Gastroesophageal sphincter (tissue), 4 donors: Measurements from ENCODE around the gene ZNF865. TPM values are rescaled to one million over a fixed set of nuclear protein-coding genes. Genes with fewer than 3 reads are reported as not detected.
A peak's percentile ranks its signal among the peaks of the same experiment; 100 is the strongest.

Experiments used
- ATAC-seq: fragments of 150-250 bp; one replicate; pipeline ENCODE4 v1.9.1; 2016; ENCODE audit warnings: mild to moderate bottlenecking, moderate library complexity
- H3K27ac ChIP-seq, 4 donors: fragments of 200-600 bp; sonication (generic) in 3 of 4; 1 replicate in 3 of 4; 2 replicates in 1 of 4; pipeline ENCODE4 v1.5.1; 2016 to 2019
- H3K27me3 ChIP-seq: fragments of 200-600 bp; sonication (generic); one replicate; pipeline ENCODE4 v1.5.1; 2019
- H3K36me3 ChIP-seq, 2 donors: fragments of 200-600 bp; sonication (generic); one replicate each; pipeline ENCODE4 v1.5.1; 2019; ENCODE audit warnings: control low read depth in 1 of 2
- H3K4me1 ChIP-seq, 3 donors: fragments of 200-600 bp; sonication (generic); 1 replicate in 2 of 3; 2 replicates in 1 of 3; pipeline ENCODE4 v1.5.1; 2016 to 2019; ENCODE audit warnings: control low read depth in 2 of 3
- H3K4me3 ChIP-seq, 2 donors: fragments of 200-600 bp; sonication (generic); one replicate each; pipeline ENCODE4 v1.5.1; 2019; ENCODE audit warnings: mild to moderate bottlenecking in 1 of 2, moderate library complexity in 1 of 2
- H3K9me3 ChIP-seq, 3 donors: fragments of 200-600 bp; sonication (generic); one replicate each; pipeline ENCODE4 v1.5.1; 2017 to 2019; ENCODE audit warnings: control low read depth in 2 of 3
- CTCF ChIP-seq, 4 experiments: fragments of 200-600 bp in 2 of 4; fragments of 450-650 bp in 2 of 4; sonication (generic) in 1 of 4; IDR thresholded peaks; one replicate each; pipeline ENCODE4 v1.5.1; 2017 to 2019; ENCODE audit warnings: antibody characterized with exemption in 4 of 4, mild to moderate bottlenecking in 2 of 4, moderate library complexity in 2 of 4
- EP300 ChIP-seq: sonication (generic); formaldehyde crosslinking; IDR thresholded peaks from one replicate; pipeline ENCODE4 v1.6.1; 2017; ENCODE audit warnings: antibody characterized with exemption, mild to moderate bottlenecking
- POLR2A ChIP-seq, 2 donors: fragments of 450-650 bp; IDR thresholded peaks; one replicate each; pipeline ENCODE4 v1.6.1; 2017; ENCODE audit warnings: antibody characterized with exemption in 2 of 2, mild to moderate bottlenecking in 2 of 2, moderate library complexity in 1 of 2
- POLR2AphosphoS5 ChIP-seq: sonication (generic); formaldehyde crosslinking; IDR thresholded peaks from one replicate; pipeline ENCODE4 v1.6.1; 2017; ENCODE audit warnings: antibody characterized with exemption
- WGBS, 2 donors: methylation state at CpG; one replicate each; pipeline ENCODE4 v1.1.5; 2018; ENCODE audit warnings: low coverage in 1 of 2; 5-methylcytosine and 5-hydroxymethylcytosine counted together
- total RNA-seq, 4 donors: library from RNA; depleted of rRNA; stranded (reverse); fragments of >200 nt; gene quantifications; one replicate each; pipeline ENCODE4 v1.1.0, GENCODE V29; 2016

The ZNF865 gene
- total RNA-seq, 4 donors from 2014 or later: 4.6 to 12.0 (median 6.4) TPM

GRCh38 chr19:55611300-55611982, 6.0 kb downstream of the ZNF865 start:
- Histone ChIP-seq H3K4me1 (peaks cover 0 to 45% (median 12%) of the 10 kb centered on the region in 3 donors), H3K27me3 (no peaks in the 10 kb centered on the region), H3K27ac (peak overlapping the region in 1 of 4 donors; percentile 35), H3K36me3 (peaks cover 0 to 56% of the 10 kb centered on the region in 2 donors), H3K9me3 (no peaks in the 10 kb centered on the region), H3K4me3 (no peak overlapping the region)
- ATAC-seq: no peak
- WGBS, 2 donors: 70 to 90% methylated on average over 2 of the region's 15 CpGs
- no peak for TF ChIP-seq POLR2A (IDR thresholded peaks at IDR 0.05)
- no peak for TF ChIP-seq EP300
- TF ChIP-seq POLR2AphosphoS5: no peak
- no peak for TF ChIP-seq CTCF (IDR thresholded peaks at IDR 0.05)

GRCh38 chr19:55611983-55612645, 6.7 kb downstream of the ZNF865 start:
- H3K36me3 ChIP-seq: peaks cover 0 to 63% of the 10 kb centered on the region in 2 donors
- no peak for TF ChIP-seq POLR2AphosphoS5
- TF ChIP-seq EP300: no peak
- TF ChIP-seq CTCF (IDR thresholded peaks at IDR 0.05): no peak
- no peak for TF ChIP-seq POLR2A (IDR thresholded peaks at IDR 0.05)
- 67 to 86% methylated on average over 1 to 2 of the region's 3 CpGs for WGBS, 2 donors
- H3K4me1 ChIP-seq: peaks cover 0 to 38% (median 5%) of the 10 kb centered on the region in 3 donors
- H3K4me3 ChIP-seq: no peak overlapping the region
- peak overlapping the region in 1 of 4 donors; percentile 35 for H3K27ac ChIP-seq
- H3K9me3 ChIP-seq: no peaks in the 10 kb centered on the region
- no peak for ATAC-seq
- H3K27me3 ChIP-seq: no peaks in the 10 kb centered on the region

GRCh38 chr19:55613396-55613795, 7.9 kb downstream of the ZNF865 start:
- Histone ChIP-seq H3K27me3 (no peaks in the 10 kb centered on the region), H3K4me1 (peaks cover 0 to 27% (median 5%) of the 10 kb centered on the region in 3 donors), H3K9me3 (no peaks in the 10 kb centered on the region), H3K4me3 (no peak overlapping the region), H3K27ac (no peak overlapping the region), H3K36me3 (peaks cover 0 to 74% of the 10 kb centered on the region in 2 donors)
- 85 to 96% methylated on average over 4 to 13 of the region's 27 CpGs for WGBS, 2 donors
- ATAC-seq: no peak
- TF ChIP-seq CTCF (IDR thresholded peaks at IDR 0.05): no peak

GRCh38 chr19:55613930-55614710, 8.7 kb downstream of the ZNF865 start:
- no peak overlapping the region for H3K27ac ChIP-seq
- no peak overlapping the region for H3K4me3 ChIP-seq
- TF ChIP-seq EP300: no peak
- TF ChIP-seq CTCF (IDR thresholded peaks at IDR 0.05): no peak
- no peak for TF ChIP-seq POLR2AphosphoS5
- no peak for TF ChIP-seq POLR2A (IDR thresholded peaks at IDR 0.05)
- H3K9me3 ChIP-seq: no peaks in the 10 kb centered on the region
- H3K4me1 ChIP-seq: peaks cover 0 to 34% (median 5%) of the 10 kb centered on the region in 3 donors
- WGBS, 2 donors: 92% methylated on average over 6 of the region's 75 CpGs; no CpG with 5 or more reads in 1 of the 2 donors
- ATAC-seq: no peak
- H3K27me3 ChIP-seq: no peaks in the 10 kb centered on the region
- peaks cover 0 to 69% of the 10 kb centered on the region in 2 donors for H3K36me3 ChIP-seq
